ENCODE results near the gene MTUS2.

The MTUS2 gene

GRCh38 chr13:29108068-29108786, 288.1 kb downstream of the MTUS2 start:
- no peak for DNase-seq (ENCODE audit: low spot score)

GRCh38 chr13:29109987-29110386, 289.8 kb downstream of the MTUS2 start:
- no peak for DNase-seq (ENCODE audit: low spot score)

GRCh38 chr13:29111446-29111845, 291.3 kb downstream of the MTUS2 start:
- no peak for DNase-seq (ENCODE audit: low spot score)

- DNase-seq (ENCODE audit: low spot score), result no peak
These were observed 295.7 kb downstream of the MTUS2 start for GRCh38 chr13:29115842-29116241.

GRCh38 chr13:29117663-29118062, 297.5 kb downstream of the MTUS2 start:
- no peak for DNase-seq (ENCODE audit: low spot score)

- no peak for DNase-seq (ENCODE audit: low spot score)
These were observed 298.3 kb downstream of the MTUS2 start for GRCh38 chr13:29118471-29118870.

- no peak for DNase-seq (ENCODE audit: low spot score)
These were observed 305.2 kb downstream of the MTUS2 start for GRCh38 chr13:29125191-29125933.

GRCh38 chr13:29125934-29126424, 305.8 kb downstream of the MTUS2 start:
- no peak for DNase-seq (ENCODE audit: low spot score)

GRCh38 chr13:29129616-29130015, 309.5 kb downstream of the MTUS2 start:
- no peak for DNase-seq (ENCODE audit: low spot score)

- DNase-seq (ENCODE audit: low spot score), result no peak
These were observed 311.0 kb downstream of the MTUS2 start for GRCh38 chr13:29131159-29131558.

GRCh38 chr13:29131881-29132668, 311.9 kb downstream of the MTUS2 start:
- no peak for DNase-seq (ENCODE audit: low spot score)

- no peak for DNase-seq (ENCODE audit: low spot score)
These were observed 316.2 kb downstream of the MTUS2 start for GRCh38 chr13:29136341-29136740.

GRCh38 chr13:29137016-29137415, 316.9 kb downstream of the MTUS2 start:
- no peak for DNase-seq (ENCODE audit: low spot score)

- DNase-seq (ENCODE audit: low spot score), result no peak
These were observed 317.9 kb downstream of the MTUS2 start for GRCh38 chr13:29137995-29138394.

- DNase-seq (ENCODE audit: low spot score), result no peak
These were observed 320.1 kb downstream of the MTUS2 start for GRCh38 chr13:29140277-29140676.

GRCh38 chr13:29143847-29144246, 323.7 kb downstream of the MTUS2 start:
- DNase-seq (ENCODE audit: low spot score), result no peak

- no peak for DNase-seq (ENCODE audit: low spot score)
These were observed 334.3 kb downstream of the MTUS2 start for GRCh38 chr13:29154390-29154789.

GRCh38 chr13:29156136-29156535, 336.0 kb downstream of the MTUS2 start:
- no peak for DNase-seq (ENCODE audit: low spot score)

- no peak for DNase-seq (ENCODE audit: low spot score)
These were observed 339.7 kb downstream of the MTUS2 start for GRCh38 chr13:29159871-29160270.

- DNase-seq (ENCODE audit: low spot score), result no peak
These were observed 340.7 kb downstream of the MTUS2 start for GRCh38 chr13:29160862-29161261.

- DNase-seq (ENCODE audit: low spot score), result no peak
These were observed 341.5 kb downstream of the MTUS2 start for GRCh38 chr13:29161676-29162075.

GRCh38 chr13:29162638-29163235, 342.6 kb downstream of the MTUS2 start:
- no peak for DNase-seq (ENCODE audit: low spot score)
